Naive thymus-derived CD8-positive, alpha-beta T cell (primary cell): ENCODE results near the gene LRRC46. TPM values are rescaled to one million over a fixed set of nuclear protein-coding genes. Genes with fewer than 3 reads are reported as not detected.

Source experiments
- ATAC-seq, 2 donors: fragments of 150-1000 bp; cut with Tn5 transposase in 1 of 2; sonication (Bioruptor Pico), chemical (Tn5 transposase) in 1 of 2; 1 replicate in 1 of 2; 2 replicates in 1 of 2; pipeline ENCODE4 v1.10.0; 2021; ENCODE audit warnings: mild to moderate bottlenecking in 2 of 2, moderate library complexity in 2 of 2
- POLR2A ChIA-PET: fragments of 350-600 bp; sonication (Branson Sonifier 250); formaldehyde crosslinking; loops from one replicate; lab custom pipeline; 2021; ENCODE audit warnings: antibody characterized with exemption; lab: Charles Lee
- DNase-seq, 10 donors: peaks; one replicate each; pipeline versions ENCODE4 v3.0.0 to v3.0.0-alpha.2; 2020 to 2022
- H3K27ac Mint-ChIP-seq, 10 donors: one replicate each; pipeline ENCODE4 v1.8.0; 2020 to 2022; ENCODE audit warnings: mild to moderate bottlenecking in 10 of 10, mixed read lengths in 10 of 10, moderate library complexity in 4 of 10, inconsistent platforms in 1 of 10
- H3K27me3 Mint-ChIP-seq, 5 donors: one replicate each; pipeline ENCODE4 v1.8.0; 2021 to 2022; ENCODE audit warnings: mixed read lengths in 5 of 5
- H3K36me3 Mint-ChIP-seq, 3 donors: one replicate each; pipeline ENCODE4 v1.8.0; 2020 to 2022; ENCODE audit warnings: mixed read lengths in 3 of 3, mild to moderate bottlenecking in 2 of 3, inconsistent platforms in 1 of 3
- H3K4me1 Mint-ChIP-seq, 4 donors: one replicate each; pipeline ENCODE4 v1.8.0; 2021 to 2022; ENCODE audit warnings: mixed read lengths in 4 of 4
- H3K4me3 Mint-ChIP-seq, 10 donors: one replicate each; pipeline ENCODE4 v1.8.0; 2020 to 2022; ENCODE audit warnings: mild to moderate bottlenecking in 10 of 10, mixed read lengths in 10 of 10, moderate library complexity in 6 of 10, inconsistent platforms in 1 of 10
- H3K9me3 Mint-ChIP-seq, 9 donors: one replicate each; pipeline ENCODE4 v1.8.0; 2020 to 2022; ENCODE audit warnings: mixed read lengths in 9 of 9, mild to moderate bottlenecking in 3 of 9, inconsistent platforms in 1 of 9, moderate library complexity in 1 of 9
- polyA plus RNA-seq, 3 donors: library from polyadenylated mRNA; unstranded; fragments of 300-500 nt; fragmentation: Illumina TruSeq; gene quantifications; one replicate each; pipeline ENCODE4 v1.2.3, GENCODE V29; 2021
- total RNA-seq, 8 experiments: library from RNA in 2 of 8; stranded (reverse) in 2 of 8; gene quantifications; one replicate each; pipeline ENCODE4 v1.2.3 and lab custom pipeline; 2021 to 2026

LRRC46 gene
- total RNA-seq (under 1 TPM; 0.29 to 0.85 TPM), polyA plus RNA-seq (under 1 TPM; 0.43 to 0.56 (median 0.48) TPM), total RNA-seq (lab: John Stamatoyannopoulos, UW) (0 to 0.49 (median 0.19) reads per million in 6 experiments)

- peak; percentile 91 to 93 for ATAC-seq
- no peaks in the 10 kb centered on the region for H3K9me3 Mint-ChIP-seq
- H3K27ac Mint-ChIP-seq, result peak within 1 kb of the TSS; percentile 93 to 100 (median 96)
- POLR2A ChIA-PET, result interaction anchor here (0.6 to 3.3 kb wide), 16 partner anchors 9 to 546 kb away, joined by 3 to 37 read pairs (median 4); partner anchors contain the start of genes CDK5RAP3, KPNB1, OSBPL7 and PNPO
- peak within 1 kb of the TSS; percentile 92 to 99 (median 98) for H3K4me3 Mint-ChIP-seq
- H3K36me3 Mint-ChIP-seq, result peaks cover 0 to 29% (median 5%) of the 10 kb centered on the region in 3 donors
- peak; percentile 82 to 94 (median 89) for DNase-seq
- no peaks in the 10 kb centered on the region for H3K27me3 Mint-ChIP-seq
- peaks cover 23 to 64% (median 54%) of the 10 kb centered on the region in 4 donors for H3K4me1 Mint-ChIP-seq
Measured at GRCh38 chr17:47831003-47831933, at the start of gene LRRC46, which contains the start of gene MRPL10. Gene LRRC46, plus strand, starts transcription at chr17:47831670. Its CDS starts 320 bp downstream, at chr17:47831990. Gene MRPL10, minus strand, starts transcription at chr17:47831541. Its CDS starts 30 bp downstream, at chr17:47831511.

GRCh38 chr17:47785538-47786123 lies 45.8 kb upstream of the LRRC46 start:
- Mint-ChIP-seq H3K36me3 (peaks cover 0 to 10% (median 0%) of the 10 kb centered on the region in 3 donors), H3K4me1 (peaks cover 0 to 11% (median 6%) of the 10 kb centered on the region in 4 donors), H3K27me3 (peaks cover 27 to 75% (median 45%) of the 10 kb centered on the region in 5 donors), H3K4me3 (no peak overlapping the region), H3K9me3 (no peaks in the 10 kb centered on the region), H3K27ac (no peak overlapping the region)
- ATAC-seq (no peak), DNase-seq (no peak)
- POLR2A ChIA-PET, result no interaction called here

GRCh38 chr17:47789611-47790561 lies 41.6 kb upstream of the LRRC46 start:
- no peak overlapping the region for H3K27ac Mint-ChIP-seq
- H3K9me3 Mint-ChIP-seq, result no peaks in the 10 kb centered on the region
- POLR2A ChIA-PET, result no interaction called here

GRCh38 chr17:47791025-47791424 lies 40.4 kb upstream of the LRRC46 start:
- ATAC-seq (no peak), DNase-seq (no peak)
- peaks cover 23 to 69% (median 52%) of the 10 kb centered on the region in 5 donors for H3K27me3 Mint-ChIP-seq
- POLR2A ChIA-PET, result no interaction called here
- H3K27ac Mint-ChIP-seq, result no peak overlapping the region
- peak overlapping the region in 7 of 10 donors; percentile 16 to 71 (median 51) for H3K4me3 Mint-ChIP-seq
- H3K9me3 Mint-ChIP-seq, result no peaks in the 10 kb centered on the region
- H3K4me1 Mint-ChIP-seq, result peaks cover 0 to 13% (median 6%) of the 10 kb centered on the region in 4 donors
- H3K36me3 Mint-ChIP-seq, result peaks cover 0 to 12% (median 0%) of the 10 kb centered on the region in 3 donors

More at GRCh38 chr17:47789611-47790561, 41.6 kb upstream of the LRRC46 start:
- ATAC-seq (peak; percentile 81 to 93), DNase-seq (peak in 7 of 10 donors; percentile 20 to 39 (median 27))
- peak overlapping the region; percentile 25 to 78 (median 69) for H3K4me3 Mint-ChIP-seq
- H3K27me3 Mint-ChIP-seq, result peaks cover 26 to 76% (median 55%) of the 10 kb centered on the region in 5 donors
- H3K4me1 Mint-ChIP-seq, result peaks cover 0 to 13% (median 6%) of the 10 kb centered on the region in 4 donors
- peaks cover 0 to 12% (median 0%) of the 10 kb centered on the region in 3 donors for H3K36me3 Mint-ChIP-seq

GRCh38 chr17:47792457-47792856 lies 39.0 kb upstream of the LRRC46 start:
- ATAC-seq (no peak), DNase-seq (no peak)
- peaks cover 0 to 12% (median 0%) of the 10 kb centered on the region in 3 donors for H3K36me3 Mint-ChIP-seq
- POLR2A ChIA-PET, result no interaction called here
- H3K27me3 Mint-ChIP-seq, result peaks cover 23 to 65% (median 49%) of the 10 kb centered on the region in 5 donors
- H3K9me3 Mint-ChIP-seq, result no peaks in the 10 kb centered on the region
- no peak overlapping the region for H3K27ac Mint-ChIP-seq
- no peak overlapping the region for H3K4me3 Mint-ChIP-seq
- peaks cover 0 to 13% (median 6%) of the 10 kb centered on the region in 4 donors for H3K4me1 Mint-ChIP-seq

GRCh38 chr17:47792979-47793378 lies 38.5 kb upstream of the LRRC46 start:
- no peak for ATAC-seq
- H3K27me3 Mint-ChIP-seq, result peaks cover 25 to 61% (median 49%) of the 10 kb centered on the region in 5 donors
- peaks cover 0 to 12% (median 0%) of the 10 kb centered on the region in 3 donors for H3K36me3 Mint-ChIP-seq
- H3K27ac Mint-ChIP-seq, result no peak overlapping the region
- POLR2A ChIA-PET, result no interaction called here
- peaks cover 0 to 13% (median 6%) of the 10 kb centered on the region in 4 donors for H3K4me1 Mint-ChIP-seq
- no peak overlapping the region for H3K4me3 Mint-ChIP-seq
- no peak for DNase-seq
- no peaks in the 10 kb centered on the region for H3K9me3 Mint-ChIP-seq

GRCh38 chr17:47797797-47798196 lies 33.7 kb upstream of the LRRC46 start:
- DNase-seq (no peak), ATAC-seq (no peak)
- H3K27ac Mint-ChIP-seq, result no peak overlapping the region
- H3K36me3 Mint-ChIP-seq, result no peaks in the 10 kb centered on the region
- peaks cover 0 to 3% (median 0%) of the 10 kb centered on the region in 4 donors for H3K4me1 Mint-ChIP-seq
- POLR2A ChIA-PET, result no interaction called here
- H3K4me3 Mint-ChIP-seq, result no peak overlapping the region
- H3K27me3 Mint-ChIP-seq, result peaks cover 10 to 28% (median 14%) of the 10 kb centered on the region in 5 donors
- H3K9me3 Mint-ChIP-seq, result no peaks in the 10 kb centered on the region

- no peak for DNase-seq
- no peaks in the 10 kb centered on the region for H3K9me3 Mint-ChIP-seq
Measured at GRCh38 chr17:47800686-47801085, 30.8 kb upstream of the LRRC46 start.

GRCh38 chr17:47801176-47801765 lies 30.2 kb upstream of the LRRC46 start:
- H3K4me3 Mint-ChIP-seq, result no peak overlapping the region
- H3K4me1 Mint-ChIP-seq, result peaks cover 0 to 3% (median 0%) of the 10 kb centered on the region in 4 donors
- peaks cover 0 to 1% (median 0%) of the 10 kb centered on the region in 3 donors for H3K36me3 Mint-ChIP-seq
- ATAC-seq (no peak), DNase-seq (no peak)
- H3K27me3 Mint-ChIP-seq, result peaks cover 0 to 10% (median 3%) of the 10 kb centered on the region in 5 donors
- POLR2A ChIA-PET, result interaction anchor here (0.6 kb wide), 1 partner anchor 300 kb away, joined by 4 read pairs; the partner anchor contains the start of gene CBX1
- H3K9me3 Mint-ChIP-seq, result no peaks in the 10 kb centered on the region
- H3K27ac Mint-ChIP-seq, result no peak overlapping the region

More at GRCh38 chr17:47800686-47801085, 30.8 kb upstream of the LRRC46 start:
- Mint-ChIP-seq H3K4me1 (peaks cover 0 to 3% (median 0%) of the 10 kb centered on the region in 4 donors), H3K36me3 (no peaks in the 10 kb centered on the region), H3K27me3 (peaks cover 0 to 10% (median 3%) of the 10 kb centered on the region in 5 donors), H3K4me3 (no peak overlapping the region), H3K27ac (no peak overlapping the region)
- no peak for ATAC-seq
- POLR2A ChIA-PET, result no interaction called here

GRCh38 chr17:47801906-47802305 lies 29.6 kb upstream of the LRRC46 start:
- peaks cover 0 to 3% (median 0%) of the 10 kb centered on the region in 4 donors for H3K4me1 Mint-ChIP-seq
- POLR2A ChIA-PET, result interaction anchor here (0.6 kb wide), 1 partner anchor 300 kb away, joined by 4 read pairs; the partner anchor contains the start of gene CBX1
- peaks cover 0 to 6% (median 0%) of the 10 kb centered on the region in 3 donors for H3K36me3 Mint-ChIP-seq
- ATAC-seq (no peak), DNase-seq (no peak)
- H3K9me3 Mint-ChIP-seq, result no peaks in the 10 kb centered on the region
- peak overlapping the region in 1 of 10 donors; percentile 90 for H3K27ac Mint-ChIP-seq
- peaks cover 0 to 10% (median 3%) of the 10 kb centered on the region in 5 donors for H3K27me3 Mint-ChIP-seq
- no peak overlapping the region for H3K4me3 Mint-ChIP-seq
